PC-3 (cell line): Measurements from ENCODE around the gene CIDEC.

Experiments used
- EZH2 ChIP-seq: fragments of 300-600 bp; sonication (generic); IDR thresholded peaks from one replicate; pipeline ENCODE4 v1.6.1; 2017; ENCODE audit warnings: antibody characterized with exemption, mild to moderate bottlenecking, low read length; ENCODE audit not compliant: unreplicated experiment
- TF ChIP-seq, protein P1 (sequence below): fragments of 300-600 bp; sonication (generic); conservative IDR thresholded peaks from 2 replicates; pipeline ENCODE4 v1.5.1; 2017; ENCODE audit warnings: antibody characterized with exemption, low read depth, mild to moderate bottlenecking, low read length

DNA sequence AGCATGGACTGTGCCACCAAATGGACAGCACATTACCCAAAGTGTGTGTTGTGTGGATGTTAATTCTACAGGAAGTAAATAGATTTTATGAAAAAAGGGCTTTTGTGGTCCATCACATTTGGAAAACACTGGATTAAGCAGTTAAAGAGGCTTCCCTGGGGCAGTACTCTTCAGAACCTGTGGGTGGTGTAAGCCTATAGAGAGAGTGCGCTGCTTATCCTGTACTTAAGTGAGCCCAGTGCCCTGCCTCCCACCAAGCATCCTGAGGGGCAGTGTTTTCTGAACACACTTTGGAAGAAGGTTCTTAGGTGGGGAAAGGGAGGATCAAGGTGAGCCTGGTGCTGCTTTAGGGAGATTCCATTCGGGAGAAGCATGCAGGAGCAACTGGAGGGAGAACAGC is 59.1 kb downstream of the CIDEC start:
- TF ChIP-seq, protein P1, sequence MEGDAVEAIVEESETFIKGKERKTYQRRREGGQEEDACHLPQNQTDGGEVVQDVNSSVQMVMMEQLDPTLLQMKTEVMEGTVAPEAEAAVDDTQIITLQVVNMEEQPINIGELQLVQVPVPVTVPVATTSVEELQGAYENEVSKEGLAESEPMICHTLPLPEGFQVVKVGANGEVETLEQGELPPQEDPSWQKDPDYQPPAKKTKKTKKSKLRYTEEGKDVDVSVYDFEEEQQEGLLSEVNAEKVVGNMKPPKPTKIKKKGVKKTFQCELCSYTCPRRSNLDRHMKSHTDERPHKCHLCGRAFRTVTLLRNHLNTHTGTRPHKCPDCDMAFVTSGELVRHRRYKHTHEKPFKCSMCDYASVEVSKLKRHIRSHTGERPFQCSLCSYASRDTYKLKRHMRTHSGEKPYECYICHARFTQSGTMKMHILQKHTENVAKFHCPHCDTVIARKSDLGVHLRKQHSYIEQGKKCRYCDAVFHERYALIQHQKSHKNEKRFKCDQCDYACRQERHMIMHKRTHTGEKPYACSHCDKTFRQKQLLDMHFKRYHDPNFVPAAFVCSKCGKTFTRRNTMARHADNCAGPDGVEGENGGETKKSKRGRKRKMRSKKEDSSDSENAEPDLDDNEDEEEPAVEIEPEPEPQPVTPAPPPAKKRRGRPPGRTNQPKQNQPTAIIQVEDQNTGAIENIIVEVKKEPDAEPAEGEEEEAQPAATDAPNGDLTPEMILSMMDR: peak; percentile 71
- no peak for TF ChIP-seq EZH2
